ENCODE measurements around the gene FMN2.
"Not testable (repeated sequence)": the region's sequence is repeated elsewhere in the genome, so short reads cannot be mapped to it uniquely, and the experiment has no call there.

The FMN2 gene

DNA sequence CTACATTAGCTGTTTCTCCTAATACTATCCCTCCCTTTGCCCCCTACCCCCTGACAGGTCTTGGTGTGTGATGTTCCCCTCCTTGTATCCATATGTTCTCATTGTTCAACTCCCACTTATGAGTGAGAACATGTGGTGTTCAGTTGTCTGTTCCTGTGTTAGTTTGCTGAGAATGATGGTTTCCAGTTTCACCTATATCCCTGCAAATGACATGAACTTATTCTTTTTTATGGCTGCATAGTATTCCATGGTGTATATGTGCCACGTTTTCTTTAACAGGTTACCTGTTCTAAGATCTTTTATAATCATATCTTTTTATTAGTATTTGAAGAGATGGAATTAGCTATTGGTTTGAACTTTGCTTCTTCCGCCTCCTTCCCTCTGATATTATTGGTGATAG, 172.8 kb downstream of the FMN2 start:
- not testable (repeated sequence) for DNase-seq

DNA sequence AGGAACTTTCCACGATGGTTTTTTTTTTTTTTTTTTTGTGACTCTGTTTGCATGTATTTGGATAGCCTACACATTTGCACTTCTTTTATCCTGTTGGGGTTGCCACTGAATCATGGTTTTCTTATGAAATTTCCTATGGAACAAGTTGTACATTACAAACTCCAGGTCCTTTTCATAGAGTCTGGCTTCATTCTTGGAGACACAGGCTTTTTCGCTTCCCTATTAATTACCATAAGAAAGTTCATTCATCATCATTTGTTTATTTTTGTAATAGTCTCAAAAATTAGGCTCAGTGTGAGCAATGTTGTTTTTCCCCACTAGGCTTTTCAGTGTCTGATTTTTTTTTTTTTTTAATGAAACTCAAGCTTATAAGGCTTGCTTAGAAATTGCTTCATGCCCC, 179.4 kb downstream of the FMN2 start:
- DNase-seq: no peak

DNA sequence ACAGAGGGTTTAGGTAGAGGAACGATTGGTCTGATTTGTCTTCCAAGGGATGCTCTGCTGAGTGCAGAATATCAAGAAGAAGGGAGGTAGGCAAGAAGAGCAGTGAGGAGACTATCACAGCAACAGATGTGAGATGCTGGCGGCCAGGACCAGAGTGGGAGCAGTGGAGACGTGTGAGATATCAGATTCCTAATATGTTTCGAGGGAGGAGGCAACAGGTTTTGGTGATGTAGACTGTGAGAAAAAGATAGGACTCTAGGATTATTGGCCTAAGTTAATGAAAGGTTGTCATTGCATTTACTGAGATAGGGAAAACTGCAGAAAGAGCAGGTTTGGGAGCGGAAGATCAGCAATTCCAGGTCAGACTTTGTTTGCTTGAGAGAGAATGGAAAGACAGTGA, 182.9 kb downstream of the FMN2 start:
- DNase-seq: no peak

DNA sequence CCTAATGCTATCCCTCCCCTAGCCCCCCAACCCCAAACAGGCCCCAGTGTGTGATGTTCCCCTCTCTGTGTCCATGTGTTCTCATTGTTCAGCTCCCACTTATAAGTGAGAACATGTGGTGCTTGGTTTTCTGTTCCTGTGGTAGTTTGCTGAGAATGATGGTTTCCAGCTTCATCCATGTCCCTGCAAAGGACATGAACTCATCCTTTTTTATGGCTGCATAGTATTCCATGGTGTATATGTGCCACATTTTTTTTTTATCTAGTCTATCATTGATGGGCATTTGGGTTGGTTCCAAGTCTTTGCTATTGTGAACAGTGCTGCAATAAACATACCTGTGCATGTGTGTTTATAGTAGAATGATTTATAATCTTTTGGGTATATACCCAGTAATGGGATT, 183.5 kb downstream of the FMN2 start:
- not testable (repeated sequence) for DNase-seq

DNA sequence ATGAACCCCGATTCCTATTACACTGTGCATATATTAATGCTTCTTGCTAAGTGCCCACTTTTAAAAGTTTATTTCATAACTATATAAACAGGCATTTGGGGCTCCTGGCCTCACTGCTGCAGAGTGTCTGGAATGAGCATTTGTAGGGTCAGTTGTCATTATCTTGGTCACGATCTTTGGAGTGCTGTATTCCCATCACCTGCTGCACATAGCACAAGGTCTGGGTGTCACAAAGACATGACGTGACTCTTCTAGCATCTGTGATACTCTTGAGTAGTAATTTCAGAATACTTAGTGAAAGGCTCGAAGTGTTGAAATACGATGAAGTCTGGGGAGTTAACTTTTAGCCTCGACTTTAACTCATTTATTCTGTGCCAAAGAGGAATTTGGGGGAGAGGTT, 186.4 kb downstream of the FMN2 start:
- DNase-seq: no peak

DNA sequence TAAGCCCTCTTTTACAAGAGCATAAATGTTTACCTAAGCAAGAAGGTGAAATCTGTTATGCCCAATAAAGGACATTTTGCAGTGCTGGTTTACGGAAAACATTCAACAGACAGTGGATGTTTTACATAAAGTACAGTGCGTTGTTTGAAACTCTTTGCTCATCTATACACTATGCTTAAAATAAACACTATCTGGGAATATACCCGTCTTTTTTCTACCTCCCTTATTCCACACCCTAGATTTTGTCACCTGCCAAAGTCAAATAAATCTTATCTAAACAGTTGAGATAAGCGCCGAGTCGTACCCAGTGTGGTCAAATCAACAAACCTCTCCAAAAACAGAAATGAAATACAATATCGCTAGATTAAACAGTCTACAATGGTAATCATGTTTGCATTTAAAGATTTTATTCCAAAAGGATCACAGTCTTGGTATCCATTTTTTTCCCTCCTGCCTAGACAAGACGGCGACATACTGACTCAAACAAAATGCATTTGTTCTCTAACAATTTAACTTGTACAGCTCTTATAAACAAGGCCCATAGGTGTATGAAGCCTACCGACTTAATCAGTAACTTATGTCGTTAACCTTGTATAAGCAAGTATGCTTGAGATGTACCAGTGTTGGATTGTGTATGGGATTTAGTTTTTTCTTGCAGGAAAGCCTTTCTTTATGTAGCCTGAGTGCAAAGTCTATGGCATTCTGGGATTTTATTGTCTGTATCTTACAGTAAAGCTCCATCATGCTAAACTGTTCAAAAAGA, 189.1 kb downstream of the FMN2 start:
- DNase-seq: no peak

DNA sequence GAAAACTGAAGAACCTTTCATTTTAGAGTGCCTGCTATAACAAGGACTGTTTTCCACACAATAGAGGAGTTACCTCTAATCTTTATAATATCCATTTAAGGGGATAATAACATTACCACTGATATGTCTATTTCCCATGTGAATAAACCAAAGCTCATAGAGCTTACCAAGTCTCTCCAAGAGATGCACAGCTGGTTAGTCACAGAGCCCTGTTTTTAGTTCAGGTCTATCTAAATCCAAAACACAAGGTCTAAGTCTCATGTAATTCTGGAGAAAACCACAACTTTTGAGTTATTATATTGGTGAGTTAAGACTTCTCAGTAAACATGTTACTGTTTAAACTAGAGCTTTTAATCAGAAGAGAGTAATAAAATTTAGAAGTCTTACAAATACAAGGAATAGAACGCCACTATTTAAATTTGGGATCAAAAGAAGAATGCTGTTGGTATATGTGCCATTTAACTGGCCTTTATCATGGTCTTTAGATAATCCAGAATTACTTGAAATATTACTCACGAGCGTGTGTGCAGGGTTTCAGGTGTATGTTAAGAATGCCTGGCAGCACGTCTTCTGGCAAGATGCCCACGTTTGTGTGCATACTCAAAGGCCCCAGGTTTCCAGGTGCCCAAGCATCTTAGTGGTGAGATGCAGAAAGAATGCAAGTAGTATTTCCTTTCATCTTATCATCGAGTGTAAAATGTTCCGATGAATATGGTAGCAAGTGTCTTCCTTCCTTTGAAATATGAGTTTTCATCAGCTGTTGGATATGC, 190.6 kb downstream of the FMN2 start:
- no peak for DNase-seq

DNA sequence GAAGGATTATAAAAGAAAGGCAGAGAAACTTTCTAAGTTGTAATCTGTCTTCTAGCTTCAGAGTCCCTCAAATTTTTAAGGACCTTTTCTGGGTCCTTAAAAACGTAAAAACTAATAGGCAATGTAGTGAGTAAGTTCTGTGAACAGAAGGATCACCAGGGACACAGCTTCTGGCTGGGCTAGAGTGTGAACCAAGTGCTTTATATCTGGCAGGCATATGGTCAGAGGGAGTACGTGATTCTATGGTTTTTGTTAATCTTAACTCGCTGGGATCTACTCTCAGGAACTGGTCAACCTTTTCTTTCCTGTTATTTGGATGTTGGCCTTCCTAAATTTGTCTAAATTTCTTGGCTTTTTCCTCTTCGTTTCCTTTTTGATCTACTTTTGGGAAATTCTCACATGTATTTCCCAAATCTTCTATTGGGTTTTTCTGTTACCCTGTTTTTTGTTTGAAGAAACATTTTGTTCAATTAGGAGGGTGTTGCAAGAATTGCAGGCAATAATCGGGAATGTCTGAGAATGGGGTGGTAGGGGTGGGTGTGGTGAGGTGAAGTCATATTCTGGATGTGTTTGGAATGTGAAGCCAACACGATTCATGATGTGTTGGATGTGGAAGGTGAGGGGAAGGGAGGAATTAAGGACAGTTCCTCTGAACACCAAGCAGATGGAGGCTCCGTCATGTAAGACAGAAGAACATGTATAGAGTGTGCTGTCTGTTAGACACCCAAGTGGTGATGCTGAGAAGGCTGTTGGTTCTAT, 193.2 kb downstream of the FMN2 start:
- no peak for DNase-seq

DNA sequence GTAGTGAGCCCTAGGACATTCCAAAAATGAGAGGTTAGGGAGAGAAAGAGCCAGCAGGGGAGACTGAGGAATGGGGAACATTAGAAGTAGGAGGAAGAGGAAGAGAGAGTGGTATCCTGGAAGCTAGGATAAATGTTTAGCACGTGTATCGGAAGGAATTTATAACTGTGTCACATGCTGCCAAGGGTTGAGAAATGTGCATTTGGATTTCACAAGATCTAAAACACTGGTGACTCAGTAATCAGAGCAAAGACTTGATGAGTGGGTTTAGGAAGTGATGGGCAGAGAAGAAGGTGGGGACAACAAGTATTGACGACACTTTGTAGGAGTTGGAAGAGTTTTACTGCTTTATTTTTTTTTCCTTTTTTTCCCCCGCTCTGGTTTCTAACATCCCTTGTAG, 193.9 kb downstream of the FMN2 start:
- DNase-seq: no peak

DNA sequence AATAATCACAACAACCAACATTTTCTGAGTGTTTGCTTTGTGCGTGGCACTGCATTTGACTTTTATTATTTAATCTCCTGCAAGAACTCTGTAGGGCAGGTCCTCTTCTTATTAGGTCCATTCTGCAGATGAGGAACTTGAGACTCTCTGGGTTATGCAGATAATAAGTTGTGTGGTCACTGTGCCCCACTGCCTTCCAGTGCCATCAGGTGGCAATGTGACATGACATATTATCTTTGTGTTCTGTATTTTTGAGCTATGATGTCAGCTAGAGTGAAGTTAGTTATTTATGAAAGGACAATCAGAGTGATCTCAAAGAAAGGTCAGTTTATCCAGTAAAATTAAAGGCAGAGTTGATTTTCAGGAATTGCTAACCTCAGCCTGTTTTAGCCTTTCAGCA, 196.0 kb downstream of the FMN2 start:
- no peak for DNase-seq

DNA sequence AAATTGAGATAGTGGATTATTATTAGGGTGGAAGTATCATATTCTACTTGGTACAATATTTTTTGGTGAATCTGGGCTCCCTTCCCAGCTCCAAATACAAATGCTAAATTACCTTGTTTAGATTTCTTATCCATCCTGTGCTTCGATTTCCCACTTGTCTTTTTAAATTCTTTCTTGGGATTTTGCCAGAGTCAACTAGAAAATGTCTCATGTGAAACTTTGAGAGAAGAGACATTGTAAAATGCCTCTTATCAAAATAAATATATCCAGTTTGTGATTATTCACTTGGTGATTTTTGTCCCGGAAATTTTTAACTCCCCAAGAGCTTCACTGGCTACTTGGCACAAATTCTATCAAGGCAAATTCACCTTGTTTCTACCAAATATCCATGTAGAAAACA, 202.0 kb downstream of the FMN2 start:
- DNase-seq: no peak

DNA sequence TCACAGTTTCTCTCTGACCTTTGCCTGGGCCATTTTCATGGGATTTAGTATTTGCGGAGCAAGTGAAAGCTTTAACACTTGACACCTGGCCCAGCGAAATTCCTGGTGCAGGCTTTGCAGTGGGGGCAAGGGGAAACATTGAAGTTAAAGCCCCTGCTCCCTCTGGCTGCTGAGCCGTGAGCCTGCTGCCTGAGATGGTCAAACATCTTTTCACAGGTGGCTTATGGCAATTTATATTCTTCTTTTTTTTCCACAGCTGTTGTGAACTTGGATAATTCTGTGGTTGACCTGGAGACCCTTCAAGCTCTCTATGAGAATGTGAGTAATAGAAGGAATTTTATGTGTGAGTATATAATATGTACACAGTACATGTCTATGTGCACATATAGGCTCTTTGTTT, 202.9 kb downstream of the FMN2 start:
- no peak for DNase-seq

DNA sequence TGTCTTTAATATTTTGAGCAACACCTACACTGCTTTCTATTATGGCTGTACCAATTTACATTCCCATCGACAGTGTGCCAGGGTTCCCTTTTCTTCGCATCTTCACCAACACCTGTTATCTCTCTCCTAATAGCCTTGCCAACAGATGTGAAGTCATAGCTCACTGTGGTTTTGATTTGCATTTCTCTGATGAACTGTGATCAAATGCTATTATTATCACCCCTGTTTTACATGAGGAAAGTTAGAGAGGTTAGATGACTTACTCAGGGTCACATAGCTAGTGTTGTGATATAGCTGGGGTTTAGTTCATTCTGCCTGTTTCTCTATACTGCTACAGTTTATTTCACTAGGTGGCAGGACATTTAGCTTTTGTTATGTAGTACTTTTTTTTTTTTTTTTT, 204.1 kb downstream of the FMN2 start:
- no peak for DNase-seq

DNA sequence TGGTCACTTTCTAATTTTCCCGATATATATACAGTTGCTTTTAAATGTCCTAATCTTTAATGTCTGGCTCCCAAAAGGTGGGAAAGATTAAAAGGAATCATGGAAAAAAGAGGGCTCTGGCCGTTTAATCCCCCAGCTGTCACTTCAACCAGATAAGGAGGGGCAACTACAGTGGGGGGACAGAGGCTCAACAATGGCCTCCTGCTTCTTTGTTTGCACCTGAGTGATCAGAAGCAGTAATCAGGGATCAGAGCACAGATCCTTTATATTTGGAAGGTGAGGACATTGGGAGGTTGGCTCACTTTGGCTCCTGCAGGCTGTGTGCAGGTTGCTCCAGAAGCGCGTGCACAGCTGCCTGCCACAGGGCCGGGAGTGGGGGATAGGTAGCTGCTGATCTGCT, 212.8 kb downstream of the FMN2 start:
- DNase-seq: no peak

DNA sequence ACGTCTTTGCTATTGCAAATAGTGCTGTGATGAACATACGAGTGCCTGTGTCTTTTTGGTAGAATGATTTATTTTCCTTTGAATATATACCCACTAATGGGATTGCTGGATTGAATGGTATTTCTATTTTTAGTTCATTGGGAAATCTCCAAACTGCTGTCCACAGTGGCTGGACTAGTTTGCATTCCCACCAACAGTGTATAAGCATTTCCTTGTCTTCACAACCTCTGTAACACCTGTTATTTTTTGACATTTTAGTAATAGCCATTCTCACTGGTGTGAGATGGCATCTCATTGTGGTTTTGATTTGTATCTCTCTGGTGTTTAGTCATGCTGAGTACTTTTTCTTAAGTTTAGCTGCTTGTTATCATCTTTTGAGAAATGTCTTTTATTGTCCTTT, 215.0 kb downstream of the FMN2 start:
- DNase-seq: no peak

DNA sequence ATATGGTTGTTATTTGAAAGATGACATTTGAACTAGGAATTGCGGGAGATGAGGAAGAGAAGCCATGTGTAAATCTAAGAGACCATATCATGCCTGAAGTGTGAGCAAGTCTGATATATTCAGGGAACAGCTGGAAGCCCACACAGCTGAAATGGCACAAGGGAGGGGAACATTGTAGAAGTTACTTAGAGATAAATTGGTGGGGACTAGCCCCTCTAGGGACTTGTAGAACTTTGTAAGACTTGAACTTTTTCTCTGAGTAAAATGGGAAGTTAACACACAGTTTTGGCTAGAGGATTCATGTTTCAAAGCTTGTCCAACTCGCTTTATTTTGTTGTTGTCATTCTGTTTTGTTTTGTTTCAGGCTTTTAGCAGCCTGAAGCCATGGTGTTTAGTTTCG, 216.4 kb downstream of the FMN2 start:
- no peak for DNase-seq

DNA sequence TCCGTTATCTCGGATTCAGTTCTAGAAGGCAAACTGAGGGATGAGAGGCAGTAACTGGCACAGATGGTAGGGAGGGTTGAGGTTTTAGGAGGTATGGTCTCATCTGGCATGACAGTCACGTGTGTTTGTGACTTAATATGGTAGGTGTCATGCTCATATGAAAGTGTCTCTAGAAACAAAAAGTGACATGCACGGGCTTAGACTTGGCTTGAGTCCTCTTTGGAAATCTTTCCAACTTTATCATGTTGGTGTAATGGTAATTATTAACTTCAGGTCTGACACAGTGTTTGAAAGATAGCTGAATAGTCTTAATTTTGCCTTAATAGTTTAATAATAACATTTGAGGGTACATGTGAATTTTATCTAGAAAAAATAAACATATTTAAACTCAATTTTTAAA, 218.1 kb downstream of the FMN2 start:
- no peak for DNase-seq

DNA sequence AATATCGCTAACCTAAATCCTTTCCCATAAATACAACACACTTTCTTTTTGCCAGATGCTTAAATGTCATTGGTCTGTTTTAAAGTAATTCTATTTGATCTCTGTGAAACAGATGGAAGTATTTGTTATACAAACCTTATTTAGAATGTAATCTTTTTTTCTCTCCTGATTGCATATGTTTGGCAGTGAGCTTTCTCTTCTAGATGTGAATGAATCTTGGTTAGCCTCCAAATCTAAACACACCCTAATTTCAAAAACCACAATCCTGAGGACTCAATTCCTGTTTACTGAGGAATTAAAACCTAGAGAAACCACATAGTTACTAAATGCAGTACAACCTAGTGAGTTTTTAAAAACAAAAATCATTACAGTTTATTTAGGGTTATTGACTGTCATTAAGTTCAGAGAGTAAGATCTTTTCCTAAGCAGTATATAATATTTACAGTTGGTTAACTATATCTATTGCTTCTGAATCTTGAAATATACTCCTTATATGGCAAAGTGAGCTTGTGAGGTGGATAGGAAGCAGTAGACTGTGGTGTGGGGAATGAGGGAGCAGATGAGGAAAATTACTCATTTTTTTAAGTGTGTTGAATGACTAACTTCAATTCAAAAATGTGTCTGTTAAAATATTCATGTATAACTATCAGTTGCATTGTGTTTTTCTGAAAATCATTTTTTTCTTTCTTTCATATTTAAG, 218.7 kb downstream of the FMN2 start:
- no peak for DNase-seq

DNA sequence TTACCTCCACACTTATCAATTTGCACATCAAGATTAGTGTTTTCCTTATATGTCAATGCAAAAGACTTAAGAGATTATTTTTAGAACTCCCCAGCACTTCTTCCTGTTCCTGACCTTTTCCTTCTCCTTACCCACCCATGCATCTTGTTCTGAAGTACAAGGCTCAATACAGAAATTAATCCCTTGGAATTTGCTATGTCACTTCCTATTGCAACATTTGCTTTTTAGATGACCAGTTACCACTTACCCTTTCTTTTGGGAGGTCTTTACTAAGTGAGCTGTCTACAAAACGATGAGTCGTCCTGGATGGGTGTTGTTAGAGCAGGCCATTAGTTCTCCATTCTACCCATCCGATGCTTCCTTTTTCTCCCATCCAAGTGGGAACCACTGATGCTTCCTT, 221.2 kb downstream of the FMN2 start:
- no peak for DNase-seq

DNA sequence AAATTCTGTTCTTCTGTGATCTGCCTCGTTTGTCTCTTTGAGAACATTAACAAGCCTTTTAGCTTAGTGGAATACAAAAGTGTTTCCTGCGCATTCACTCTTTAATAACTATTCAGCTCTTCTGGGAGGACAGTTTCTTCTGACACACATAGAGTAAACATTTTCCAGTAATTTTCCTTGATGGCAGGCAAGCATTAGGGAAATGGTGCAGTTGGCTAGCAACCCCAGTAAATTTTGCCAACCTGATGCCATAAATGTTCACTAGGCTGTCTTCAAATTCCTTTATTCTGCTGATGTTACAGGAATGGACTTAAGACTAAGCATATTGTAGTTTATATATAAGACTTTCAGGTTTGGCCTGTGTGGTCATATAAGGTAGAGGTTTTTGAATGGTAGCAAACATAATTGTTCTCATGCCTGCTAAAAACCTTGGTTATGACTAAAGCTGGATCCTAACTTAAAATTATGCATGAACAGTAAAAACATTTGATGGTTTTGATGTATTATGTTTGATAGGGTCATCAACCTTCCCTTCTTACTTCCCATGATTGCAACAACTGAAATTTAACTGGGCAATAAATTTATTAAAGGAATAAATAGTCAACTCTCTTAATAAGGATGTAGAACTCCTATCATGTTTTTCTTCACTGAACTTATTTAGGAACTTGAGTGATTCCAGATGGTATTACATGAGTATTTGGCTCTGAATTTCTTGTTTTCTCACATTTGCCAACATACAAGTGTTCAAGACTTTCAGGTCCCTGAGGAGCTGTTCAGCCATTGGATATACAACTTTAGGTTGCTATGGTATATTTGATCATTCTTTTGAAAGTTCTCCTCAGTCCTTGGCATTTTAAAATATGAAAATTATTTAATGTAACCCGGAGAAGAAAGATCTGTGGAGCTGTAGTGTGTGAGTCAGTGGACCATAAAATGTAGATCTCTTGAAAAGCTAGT, 223.4 kb downstream of the FMN2 start:
- no peak for DNase-seq

DNA sequence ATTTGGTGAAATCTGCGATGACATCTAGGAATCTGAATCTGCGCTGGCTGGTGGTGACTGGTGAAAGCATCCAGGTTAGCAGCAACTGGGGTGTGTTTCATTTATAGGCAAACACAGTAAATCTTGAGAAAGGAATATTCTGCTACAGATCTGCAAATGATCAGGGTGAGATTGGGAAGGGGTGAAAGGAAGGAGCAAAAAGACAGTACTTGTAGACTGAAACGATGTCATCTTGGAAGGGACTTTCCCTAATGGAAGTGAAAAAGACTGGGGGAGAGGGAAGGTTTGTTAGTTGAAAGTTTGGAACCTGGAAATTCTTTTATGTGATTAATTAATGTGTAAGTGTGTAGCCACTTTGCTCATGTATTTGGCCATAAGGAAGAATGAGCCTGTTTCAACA, 228.3 kb downstream of the FMN2 start:
- DNase-seq: no peak

DNA sequence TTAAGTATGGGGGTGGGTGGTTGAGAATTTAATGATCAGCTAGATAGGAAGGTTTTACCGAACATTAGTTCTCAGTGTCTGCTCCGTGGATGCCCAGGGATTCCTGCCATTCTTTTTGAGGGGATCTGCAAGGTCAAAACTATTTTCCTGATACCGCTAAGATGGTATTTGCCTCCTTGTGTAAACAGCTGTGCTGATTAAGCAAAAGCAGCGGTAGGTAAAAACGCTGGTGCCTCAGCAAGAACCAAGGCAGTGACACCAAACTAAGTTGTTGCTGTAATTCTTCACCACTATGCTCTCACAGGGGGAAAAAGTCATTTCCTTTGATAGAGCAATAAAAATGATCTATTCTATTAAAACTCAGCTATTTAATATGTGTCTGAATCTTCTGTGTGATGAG, 229.0 kb downstream of the FMN2 start:
- DNase-seq: no peak
